GM18858 (cell line): ENCODE measurements around the gene MEX3D.

Experiments
- ATAC-seq: cut with Tn5 transposase; IDR thresholded peaks from one replicate; pipeline ENCODE4 v1.9.1; 2021; ENCODE audit not compliant: unreplicated experiment

MEX3D gene

DNA sequence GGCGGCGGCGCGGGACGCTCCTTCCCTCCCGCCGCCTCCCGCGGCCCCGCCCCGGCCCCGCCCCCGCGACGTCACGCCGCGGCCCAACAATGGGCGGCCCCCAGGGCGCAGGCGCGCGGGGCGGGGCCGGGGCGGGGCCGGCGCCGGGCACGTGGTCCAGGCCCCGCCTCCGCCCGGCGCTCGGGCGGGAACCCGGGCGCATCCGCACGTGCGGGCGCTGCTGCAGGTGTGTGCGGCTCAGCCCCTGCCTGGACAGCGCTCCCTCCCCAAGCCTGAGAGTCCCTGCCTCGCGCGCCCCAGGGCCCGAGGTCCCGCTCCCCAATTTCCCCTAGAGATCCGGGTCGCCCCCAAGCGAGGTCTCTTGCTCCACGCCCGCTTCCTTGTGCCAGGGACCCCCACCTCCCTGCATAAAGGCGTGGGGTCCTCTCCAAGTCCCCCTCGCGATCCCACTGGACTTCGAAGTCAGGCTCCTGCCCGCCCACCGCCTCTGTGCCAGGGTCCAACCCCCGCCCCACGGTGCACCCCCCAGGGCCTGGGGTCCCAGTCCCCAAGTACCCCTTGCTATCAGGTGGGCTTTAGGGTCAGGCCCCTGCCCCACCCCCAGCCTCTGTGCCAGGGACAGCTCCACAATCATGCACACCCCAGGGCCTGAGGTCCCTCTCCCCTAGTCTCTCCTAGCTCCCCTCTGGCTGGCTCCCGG is at the start of gene MEX3D:
Gene MEX3D, minus strand, starts transcription at position 6 of the 700 bp plus-strand sequence. CDS start 267 bp downstream, outside the sequence.
- ATAC-seq = no peak

DNA sequence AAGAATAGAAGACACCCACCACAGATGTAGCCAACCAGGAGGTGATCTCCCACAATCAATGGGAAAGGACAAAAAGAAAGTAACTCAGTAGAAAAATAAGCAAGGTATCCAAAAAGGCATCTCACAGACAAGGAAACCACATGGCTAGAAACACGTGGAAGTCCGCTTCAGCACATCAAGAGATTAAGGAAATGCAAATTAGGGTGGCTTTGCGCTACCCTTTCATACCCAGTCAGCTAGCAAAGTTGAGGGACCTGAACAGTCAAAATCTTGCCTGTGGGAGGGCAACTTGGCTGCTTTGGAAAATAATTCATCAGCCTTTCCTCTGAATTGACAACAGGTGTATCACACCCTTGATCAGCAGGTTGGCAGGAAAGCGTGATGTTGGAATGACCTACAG is 48.8 kb upstream of the MEX3D start:
- ATAC-seq = no peak

DNA sequence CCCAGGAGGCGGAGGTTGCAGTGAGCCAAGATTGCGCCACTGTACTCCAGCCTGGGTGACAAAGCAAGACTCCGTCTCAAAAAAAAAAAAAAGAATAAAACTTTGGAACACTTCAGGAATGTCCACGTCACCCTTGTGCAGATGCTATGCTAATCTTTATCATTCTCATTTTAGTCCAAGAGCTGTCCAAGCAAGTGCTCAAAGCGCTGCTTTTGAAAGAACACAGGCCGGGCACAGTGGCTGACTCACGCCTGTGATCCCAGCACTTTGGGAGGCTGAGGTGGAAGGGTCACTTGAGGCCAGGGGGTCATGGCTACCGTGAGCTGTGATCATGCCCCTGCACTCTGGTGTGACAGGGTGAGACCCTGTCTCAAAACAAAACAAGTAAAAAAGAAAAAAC is 48.3 kb upstream of the MEX3D start:
- ATAC-seq = no peak

DNA sequence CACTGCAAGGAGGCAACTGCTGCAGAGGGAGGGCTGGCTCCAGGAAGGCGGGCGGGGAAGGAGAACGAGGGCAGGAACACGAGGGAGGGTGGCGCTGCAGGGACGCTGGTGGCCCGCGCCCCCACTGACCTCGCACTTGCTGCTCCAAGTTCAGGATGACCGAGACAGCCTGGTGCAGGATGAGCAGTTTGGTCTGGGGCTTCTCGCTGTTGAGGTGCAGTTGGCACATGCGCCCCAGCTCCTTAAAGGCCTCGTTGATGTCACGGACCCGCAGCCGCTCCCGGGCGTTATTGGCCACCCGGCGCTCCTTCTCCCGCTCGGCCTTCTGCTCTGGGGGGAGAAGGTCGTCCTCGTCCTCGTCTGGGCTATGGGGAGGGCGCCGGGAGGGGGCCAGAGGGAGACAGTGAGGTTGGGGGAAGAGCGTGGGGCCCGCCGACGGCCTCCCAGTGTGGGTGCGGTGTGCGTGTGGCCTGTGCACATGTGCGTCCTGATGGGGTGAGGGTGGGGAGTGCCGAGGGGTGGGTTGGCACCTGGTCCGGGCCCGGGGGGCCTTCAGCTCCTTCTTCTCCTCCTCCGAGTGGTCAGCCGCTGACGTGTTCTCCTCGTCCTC is 47.1 kb upstream of the MEX3D start:
- no peak for ATAC-seq

DNA sequence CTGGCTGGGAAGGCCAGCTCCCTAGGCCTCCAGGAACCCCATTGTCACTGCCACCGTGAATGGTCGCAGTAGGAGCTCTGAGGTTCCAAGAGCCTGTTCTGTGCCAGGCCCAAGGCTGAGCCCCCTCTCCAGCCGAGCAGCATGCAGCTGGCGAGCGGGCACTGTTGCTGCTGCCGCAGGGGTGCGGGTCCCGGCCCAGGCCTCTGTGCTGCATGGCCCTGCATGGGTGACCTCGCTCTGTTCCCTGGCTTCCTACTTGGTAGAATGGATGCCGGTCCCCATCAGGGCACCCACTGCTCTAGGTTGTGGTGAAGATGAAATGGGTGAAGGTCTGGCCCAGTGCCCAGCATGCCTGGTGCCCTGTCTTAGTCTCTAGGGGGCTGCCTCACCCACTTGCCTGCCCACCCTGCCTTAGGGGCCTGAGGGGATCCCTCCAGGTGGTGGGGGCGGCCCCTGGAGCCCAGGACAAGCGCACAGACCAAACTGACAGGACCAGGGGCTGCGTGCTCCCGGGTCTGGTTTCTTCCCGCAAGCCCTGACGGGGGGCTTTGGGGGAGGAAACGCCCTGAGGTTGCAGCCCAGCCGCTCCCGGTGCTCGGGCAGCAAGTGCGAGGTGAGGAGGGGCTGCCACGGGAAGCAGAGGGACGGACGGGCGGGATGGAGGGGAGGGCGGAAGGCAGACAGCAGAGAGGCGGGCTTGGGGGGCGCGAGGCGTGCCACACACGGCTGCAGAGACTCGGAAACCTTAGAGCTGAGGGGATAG is 45.9 kb upstream of the MEX3D start:
- ATAC-seq = no peak

DNA sequence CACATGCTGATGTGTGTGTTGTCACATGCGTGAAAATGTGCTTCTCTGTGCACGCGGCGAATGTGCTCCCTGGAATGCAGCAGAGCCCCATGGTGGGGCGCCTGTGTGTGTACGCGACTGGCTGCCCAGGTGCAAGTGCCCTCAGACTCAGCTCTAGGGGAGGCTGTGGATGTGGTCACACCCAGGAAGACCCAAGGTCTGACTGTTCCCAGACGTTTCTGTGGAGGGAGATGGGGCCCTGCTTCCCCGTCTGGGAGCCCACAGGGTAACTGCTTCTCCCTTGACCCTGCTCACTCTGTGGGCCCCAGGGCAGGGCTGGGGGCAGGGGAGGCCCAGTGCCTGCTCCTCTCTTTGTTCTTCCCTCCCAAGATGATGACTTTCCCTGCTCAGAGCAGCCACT is 45.0 kb upstream of the MEX3D start:
- no peak for ATAC-seq

DNA sequence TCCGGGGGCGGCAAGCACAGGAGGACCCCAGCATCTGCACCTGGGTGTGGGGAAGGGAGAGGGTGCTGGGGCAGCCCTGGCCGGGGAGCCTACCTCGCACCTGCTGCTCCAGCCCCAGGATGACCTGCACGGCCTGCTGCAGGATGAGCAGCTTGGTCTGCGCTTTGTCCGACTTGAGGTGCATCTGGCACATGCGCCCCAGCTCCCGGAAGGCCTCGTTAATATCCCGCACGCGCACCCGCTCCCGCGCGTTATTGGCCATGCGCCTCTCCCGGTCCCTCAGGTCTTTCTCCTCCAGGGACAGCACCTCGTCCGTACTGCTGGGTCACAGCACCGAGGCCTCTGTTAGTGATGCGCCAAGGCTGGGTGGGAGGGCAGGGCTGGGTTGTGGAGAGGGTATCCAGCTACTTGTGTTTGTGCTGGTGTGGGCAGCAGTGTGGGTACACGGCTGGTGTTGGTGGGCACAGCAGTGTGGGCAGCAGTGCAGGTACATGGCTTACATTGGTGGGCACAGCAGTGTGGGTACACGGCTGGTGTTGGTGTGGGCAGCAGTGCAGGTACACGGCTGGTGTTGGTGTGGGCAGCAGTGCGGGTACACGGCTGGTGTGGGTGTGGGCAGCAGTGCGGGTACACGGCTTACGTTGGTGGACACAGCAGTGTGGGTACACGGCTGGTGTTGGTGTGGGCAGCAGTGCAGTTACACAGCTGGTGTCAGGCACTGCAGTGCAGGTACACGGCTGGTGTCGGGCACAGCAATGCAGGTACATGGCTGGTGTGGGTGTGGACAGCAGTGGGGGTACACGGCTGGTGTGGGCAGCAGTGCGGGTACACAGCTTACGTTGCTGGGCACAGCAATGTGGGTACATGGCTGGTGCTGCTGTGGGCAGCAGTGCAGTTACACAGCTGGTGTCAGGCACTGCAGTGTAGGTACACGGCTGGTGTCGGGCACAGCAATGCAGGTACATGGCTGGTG is 44.3 kb upstream of the MEX3D start:
- ATAC-seq = no peak

DNA sequence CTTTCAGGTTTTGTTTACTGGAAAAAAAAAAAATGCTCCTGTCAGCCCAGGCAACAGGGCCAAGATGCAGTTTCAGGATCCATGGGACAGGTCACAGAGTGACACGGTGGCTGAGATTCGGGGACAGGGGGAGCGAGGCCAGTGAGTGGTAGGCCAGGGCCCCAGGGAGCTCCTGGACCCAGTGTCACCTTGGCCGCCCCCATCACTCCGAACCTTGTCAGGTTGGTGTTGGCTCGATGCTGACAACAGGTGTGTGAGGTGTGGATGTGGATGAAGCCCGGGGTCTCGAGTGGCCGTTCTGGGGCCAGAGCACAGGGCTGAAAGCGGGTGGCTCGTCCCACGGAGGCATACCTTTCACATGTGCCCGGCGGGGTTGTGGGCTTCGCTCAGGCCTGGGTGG is 43.2 kb upstream of the MEX3D start:
- ATAC-seq = no peak

DNA sequence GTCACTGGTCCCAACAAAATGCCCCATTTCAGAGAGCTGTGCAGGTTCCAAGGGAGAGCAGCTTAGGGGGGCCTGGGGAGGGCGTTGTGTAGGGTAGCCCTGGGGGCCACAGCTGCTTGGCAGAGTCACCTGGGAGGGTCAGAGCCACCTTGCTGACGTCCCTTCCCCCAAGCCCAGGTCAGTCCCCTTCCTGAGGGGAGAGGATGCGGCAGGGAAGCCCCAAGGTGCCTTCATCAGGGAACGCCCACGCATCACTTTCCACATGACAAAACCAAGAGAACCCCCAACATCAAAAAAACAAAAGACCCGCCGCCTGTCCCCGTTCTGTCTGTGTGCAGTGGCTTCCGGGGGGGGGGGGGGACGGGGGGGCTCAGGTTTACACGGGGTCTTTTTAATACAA is 42.5 kb upstream of the MEX3D start:
- ATAC-seq = no peak

DNA sequence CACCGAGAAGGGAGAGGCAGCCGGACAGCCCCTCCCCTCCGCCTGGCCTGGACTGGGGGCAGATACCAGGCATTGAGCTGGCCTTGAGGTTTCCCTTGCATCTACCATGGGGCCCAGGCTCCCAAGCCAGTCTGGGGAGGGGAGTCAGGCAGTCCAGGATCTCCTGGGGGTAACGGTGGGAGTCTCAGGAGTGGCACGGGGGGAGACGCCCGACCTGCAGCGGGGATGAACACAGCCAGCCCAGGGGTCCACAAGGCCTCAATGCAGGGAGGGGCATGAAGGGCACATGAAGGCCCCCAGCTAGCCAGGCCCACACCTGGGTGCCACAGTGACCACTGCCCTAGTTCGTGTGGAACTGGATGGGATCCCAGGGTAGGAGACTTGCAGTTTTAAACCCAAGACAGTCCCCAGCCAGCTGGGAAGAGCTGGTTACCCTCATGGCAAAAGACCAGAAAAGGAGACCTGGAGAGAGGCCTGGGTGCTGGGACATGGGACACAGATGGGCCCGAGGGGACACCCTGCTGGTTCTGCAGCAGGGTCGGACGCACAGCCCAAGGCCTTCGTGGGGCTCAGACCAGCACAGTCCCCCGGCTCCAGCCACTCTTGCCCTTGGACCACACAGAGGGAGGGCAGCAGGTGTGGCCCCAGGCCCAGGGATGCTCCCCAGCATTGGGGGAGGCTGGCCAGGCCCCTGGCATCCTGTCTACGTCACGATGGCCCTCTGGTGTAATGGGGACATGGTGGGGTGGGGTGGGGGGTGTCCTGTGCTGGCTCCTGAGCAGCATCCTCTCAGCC is 41.8 kb upstream of the MEX3D start:
- ATAC-seq = no peak

DNA sequence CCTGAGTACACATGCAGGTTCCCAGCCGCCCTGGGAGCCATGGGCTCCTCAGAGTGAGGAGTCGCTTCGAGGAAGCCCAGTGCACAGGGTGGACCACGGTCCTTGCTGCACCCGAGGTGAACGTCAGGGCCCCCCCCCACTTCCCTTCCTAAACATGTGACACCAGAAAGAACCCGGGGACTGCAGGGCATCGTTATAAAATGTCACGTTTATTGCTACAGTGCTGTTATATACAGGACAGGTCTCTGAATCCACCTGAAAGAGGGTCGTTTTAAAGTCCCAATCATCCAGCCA is 40.9 kb upstream of the MEX3D start:
- no peak for ATAC-seq

DNA sequence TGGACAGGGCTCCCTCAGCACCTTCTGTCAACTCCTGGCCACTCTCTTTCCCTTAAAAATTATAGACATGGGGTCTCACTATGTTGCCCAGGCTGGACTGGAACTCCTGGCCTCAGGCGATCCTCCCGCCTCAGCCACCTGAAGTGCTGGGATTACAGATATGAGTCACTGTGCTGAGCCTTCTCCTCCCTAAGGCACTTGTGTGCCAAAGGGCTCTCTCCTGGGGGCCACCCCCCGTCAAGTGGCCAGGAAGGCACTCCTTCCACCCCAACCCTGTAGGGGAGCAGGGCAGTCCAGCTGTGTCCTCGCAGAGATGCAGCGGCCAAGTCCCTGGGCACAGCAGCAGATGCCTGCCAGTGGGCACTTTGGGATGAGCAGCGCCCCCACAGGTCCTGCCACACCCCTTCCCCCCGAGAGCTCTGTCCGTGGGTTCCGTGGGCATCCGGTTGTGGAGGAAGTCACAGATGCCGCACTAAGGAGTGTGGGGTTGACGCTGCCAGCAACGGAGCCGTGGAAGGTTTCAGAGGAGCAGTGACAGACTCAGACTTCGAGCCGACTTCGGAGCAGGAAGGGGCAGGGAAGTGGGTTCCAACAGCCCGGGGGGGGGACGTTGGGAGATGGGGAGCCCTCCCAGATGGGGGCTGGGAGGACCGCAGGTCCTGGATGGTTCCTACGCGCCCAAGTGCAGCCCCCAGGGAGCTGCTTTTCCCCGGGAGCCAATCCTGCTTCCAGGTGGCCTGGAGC is 40.4 kb upstream of the MEX3D start:
- ATAC-seq = no peak

DNA sequence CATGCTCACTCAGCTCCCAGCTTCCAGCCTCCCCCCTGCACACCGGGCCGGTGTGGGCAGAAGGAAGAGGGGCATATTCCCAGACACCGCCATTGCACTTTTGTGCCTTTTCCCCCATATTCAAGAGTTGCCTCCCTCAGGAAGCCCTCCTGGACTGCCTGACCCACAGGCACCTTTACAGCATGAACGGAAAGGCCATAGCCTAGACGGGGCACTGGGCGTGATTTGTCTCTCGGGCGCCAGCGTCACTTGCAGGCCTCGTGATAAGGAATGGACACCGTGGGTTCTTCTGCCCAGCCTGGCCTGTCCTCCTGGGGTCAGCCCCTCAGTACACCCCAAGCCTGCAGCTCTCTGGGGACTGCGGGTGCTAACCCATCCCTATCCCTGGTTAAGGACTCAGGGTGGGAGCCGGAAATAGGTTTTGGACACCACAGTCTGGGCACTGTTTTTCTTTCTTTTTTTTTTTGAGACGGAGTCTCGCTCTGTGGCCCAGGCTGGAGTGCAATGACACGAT is 38.1 kb upstream of the MEX3D start:
- ATAC-seq = no peak

DNA sequence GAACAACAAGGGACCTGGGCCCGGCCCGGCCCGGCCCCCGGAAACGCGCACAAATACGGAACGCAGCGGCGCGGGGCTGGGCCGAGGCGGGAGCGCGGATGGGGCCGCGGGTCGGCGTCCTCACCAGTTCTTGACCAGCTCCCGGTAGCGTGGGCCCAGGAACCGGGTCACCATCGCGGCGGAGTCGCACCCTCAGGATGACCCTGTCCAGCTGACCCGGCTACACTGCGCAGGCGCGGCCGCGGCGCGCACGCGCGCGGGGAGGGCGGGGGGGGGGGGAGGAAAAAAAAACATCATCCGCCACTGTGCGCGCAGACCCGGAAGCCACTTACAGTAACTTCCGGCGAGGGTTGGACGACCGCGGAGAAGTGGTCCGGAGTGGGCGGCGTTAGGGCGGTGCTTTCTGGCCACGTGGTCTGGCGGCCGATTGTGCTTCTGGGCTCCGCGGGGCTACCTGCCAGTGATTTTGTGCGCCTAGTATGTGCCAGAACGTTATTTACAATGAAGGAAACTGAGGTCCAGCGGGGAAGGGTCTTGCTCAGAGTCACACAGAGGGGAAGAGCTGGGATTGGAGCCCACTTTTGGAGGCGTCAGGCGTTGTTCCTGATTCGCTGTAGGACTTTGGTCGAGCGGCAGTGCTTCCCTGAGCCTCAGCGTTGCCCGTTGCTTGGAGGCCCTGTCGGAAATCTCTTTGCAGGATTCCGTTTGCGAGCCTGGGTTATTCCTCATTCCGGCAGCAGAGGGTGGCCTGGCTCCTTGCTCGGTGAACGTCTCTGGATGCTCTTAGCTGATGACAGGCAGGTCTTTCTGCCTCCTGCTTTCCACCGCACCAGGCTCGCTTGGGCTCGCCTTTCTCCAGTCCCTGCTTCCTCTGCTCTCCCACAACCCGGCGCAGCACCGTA is 37.4 kb upstream of the MEX3D start, which contains the start of gene UQCR11:
Gene UQCR11, minus strand, starts transcription at position 227 of the 902 bp plus-strand sequence. Its CDS starts 53 bp downstream, at position 174.
- ATAC-seq = peak; percentile 55

DNA sequence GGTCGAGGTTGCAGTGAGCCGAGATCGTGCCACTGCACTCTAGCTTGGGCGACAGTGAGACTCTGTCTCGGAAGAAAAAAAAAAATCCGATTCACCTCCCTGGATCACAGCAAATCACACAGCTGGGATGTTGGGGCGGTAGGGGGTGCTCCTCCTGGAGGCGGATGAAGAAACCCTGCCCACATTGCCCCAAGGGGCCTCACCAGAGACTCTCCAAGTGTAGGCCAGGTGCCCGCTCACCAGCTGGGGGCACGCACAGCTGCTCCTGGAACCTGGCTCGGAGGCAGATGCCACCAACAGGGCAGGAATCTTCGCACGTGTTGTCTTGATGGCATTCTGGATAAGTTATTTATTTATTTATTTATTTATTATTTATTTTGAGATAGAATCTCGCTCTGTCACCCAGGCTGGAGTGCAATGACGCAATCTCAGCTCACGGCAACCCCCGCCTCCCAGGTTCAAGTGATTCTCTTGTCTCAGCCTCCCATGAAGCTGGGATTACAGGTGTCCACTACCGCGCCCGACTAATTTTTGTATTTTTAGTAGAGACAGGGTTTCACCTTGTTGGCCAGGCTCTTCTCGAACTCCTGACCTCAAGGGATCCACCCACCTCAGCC is 34.1 kb upstream of the MEX3D start:
- no peak for ATAC-seq

DNA sequence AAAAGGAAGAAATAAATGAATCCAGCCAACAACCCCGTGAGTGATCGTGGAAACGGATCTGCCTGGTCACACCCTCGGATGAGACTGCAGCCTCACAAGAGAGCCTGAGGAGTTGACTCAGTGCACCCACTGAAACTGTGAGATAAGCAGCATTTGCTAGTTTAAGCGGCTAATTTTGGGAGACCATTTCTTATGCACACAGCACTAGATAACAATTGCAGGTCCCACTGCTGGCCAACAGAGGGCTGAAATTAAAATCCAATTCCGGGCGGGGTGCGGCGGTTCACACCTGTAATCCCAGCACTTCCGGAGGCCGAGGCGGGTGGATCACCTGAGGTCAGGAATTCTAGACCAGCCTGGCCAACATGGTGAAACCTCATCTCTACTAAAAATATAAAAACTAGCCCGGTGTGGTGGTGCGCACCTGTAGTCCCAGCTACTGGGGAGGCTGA is 33.5 kb upstream of the MEX3D start:
- no peak for ATAC-seq

DNA sequence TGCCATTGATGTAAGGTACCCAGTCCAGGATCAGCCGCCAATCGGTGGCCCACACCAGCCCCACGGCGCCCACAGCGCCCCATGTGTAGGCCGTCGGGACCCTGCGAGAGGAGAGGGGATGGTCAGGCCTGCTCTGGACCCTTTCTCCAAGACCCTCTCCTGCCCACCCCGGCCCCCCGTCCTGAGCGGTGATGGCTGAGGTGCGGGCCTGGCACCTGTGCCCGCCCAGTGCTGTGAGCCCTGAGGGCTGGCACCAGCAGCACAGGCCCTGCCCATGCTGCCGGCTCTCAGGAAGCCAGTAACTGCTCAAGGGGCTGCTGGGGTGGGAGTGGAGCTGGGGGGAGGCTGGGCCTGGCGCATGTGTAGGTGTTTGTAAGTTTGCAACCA is 31.3 kb upstream of the MEX3D start:
- ATAC-seq = no peak
